Right cardiac atrium (tissue), 5 donors: Measurements from ENCODE around the gene DPP9. TPM values are rescaled to one million over a fixed set of nuclear protein-coding genes. Genes with fewer than 3 reads are reported as not detected.
A peak's percentile ranks its signal among the peaks of the same experiment; 100 is the strongest.

ENCODE experiments used
- ATAC-seq, 2 donors: fragments of 200-7000 bp; cut with Tn5 transposase; one replicate each; pipeline versions ENCODE4 v1.8.0 to v1.9.1; 2020; ENCODE audit warnings: moderate library complexity in 2 of 2, mild to moderate bottlenecking in 1 of 2
- DNase-seq, 3 donors: peaks; one replicate each; pipeline ENCODE4 v3.0.0-alpha.2; 2020
- H3K27ac ChIP-seq: one replicate; pipeline ENCODE4 v1.5.1; 2013; ENCODE audit warnings: mild to moderate bottlenecking, low read length, control low read depth, moderate library complexity
- H3K27me3 ChIP-seq: one replicate; pipeline ENCODE4 v1.6.1; 2013; ENCODE audit not compliant: control insufficient read depth, insufficient read depth
- H3K4me1 ChIP-seq: one replicate; pipeline ENCODE4 v1.6.1; 2013; ENCODE audit warnings: low read length; ENCODE audit not compliant: control insufficient read depth, insufficient read depth
- H3K4me3 ChIP-seq: one replicate; pipeline ENCODE4 v1.5.1; 2013; ENCODE audit warnings: low read length, control low read depth
- H3K9me3 ChIP-seq: one replicate; pipeline ENCODE4 v1.6.1; 2013; ENCODE audit warnings: low read length; ENCODE audit not compliant: control insufficient read depth
- WGBS: extraction: QIAGEN DNeasy Blood & Tissue Kit; methylation state at CpG from one replicate; pipeline ENCODE4 v1.1.7; 2013; 5-methylcytosine and 5-hydroxymethylcytosine counted together
- intact Hi-C, 4 donors: fragments of 100-400 bp; cut with DNase I; formaldehyde crosslinking; loops; one replicate each; pipeline versions ENCODE4 v1.11.0 to v1.14.0; 2022 to 2023
- polyA plus RNA-seq: library from polyadenylated mRNA; stranded (reverse); fragments of 200-250 nt; gene quantifications from one replicate; pipeline ENCODE4 v1.2.3, GENCODE V29; 2013
- total RNA-seq, 4 donors: library from RNA; stranded (reverse); fragmentation: NEBNext Ultra II Directional; extraction: Animal tissue kit (Norgen Biotek cat#: 25700); gene quantifications; one replicate each; pipeline ENCODE4 v1.2.1, GENCODE V29; 2021
- donor health status: healthy with polysubstance abuse.
- donor health status: DM: no; HTN: yes; CAD: no.
- donor health status: DM: no; HTN: no; CAD: no.
- donor health status: DM: no; HTN: yes; CAD: no; lungs with severe emphysema.
- donor health status: DM: yes; HTN: yes; CAD: no.

Gene DPP9
- total and polyA plus RNA-seq, 5 donors: 27.0 to 43.9 (median 36.1) TPM

GRCh38 chr19:4707956-4708650, 15.5 kb downstream of the DPP9 start:
- Histone ChIP-seq H3K27ac (peak overlapping the region; percentile 24), H3K9me3 (no peaks in the 10 kb centered on the region), H3K4me3 (no peak overlapping the region), H3K4me1 (peaks cover 6% of the 10 kb centered on the region), H3K27me3 (no peaks in the 10 kb centered on the region)
- WGBS: 78% methylated on average over 10 of the region's 10 CpGs
- DNase-seq (peak in 1 of 3 donors; percentile 80), ATAC-seq (peak; percentile 41 to 60)
- intact Hi-C loops: no loop called here

DNA sequence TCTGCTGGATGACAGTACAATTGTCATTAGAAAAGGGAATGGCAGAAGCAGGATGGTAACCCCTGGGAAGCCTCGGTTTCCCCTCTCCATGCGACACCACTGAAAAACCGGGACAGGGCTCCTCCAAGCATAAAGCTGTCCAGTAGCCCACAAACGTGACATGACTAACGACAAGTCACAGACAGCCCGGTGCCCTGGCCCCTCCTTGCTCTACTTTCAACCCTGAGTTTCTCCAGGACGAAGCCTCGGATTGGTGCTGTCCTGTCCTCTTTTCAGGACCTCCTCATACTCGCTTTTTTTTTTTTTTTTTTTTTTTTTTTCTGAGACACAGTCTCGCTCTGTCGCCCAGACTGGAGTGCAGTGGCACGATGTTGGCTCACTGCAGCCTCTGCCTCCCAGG, 16.3 kb downstream of the DPP9 start:
- 81% methylated on average over 12 of the region's 12 CpGs for WGBS
- ATAC-seq: no peak
- no peak for DNase-seq

GRCh38 chr19:4705413-4706131, 18.1 kb downstream of the DPP9 start:
- H3K4me1 ChIP-seq: peaks cover 6% of the 10 kb centered on the region
- H3K27me3 ChIP-seq: no peaks in the 10 kb centered on the region
- intact Hi-C loops: no loop called here
- DNase-seq (peak; percentile 50 to 80 (median 75)), ATAC-seq (peak in 1 of 2 donors; percentile 12)
- no peak overlapping the region for H3K4me3 ChIP-seq
- WGBS: 80% methylated on average over 19 of the region's 19 CpGs
- no peak overlapping the region for H3K27ac ChIP-seq
- no peaks in the 10 kb centered on the region for H3K9me3 ChIP-seq

More for the DNA sequence above, 16.3 kb downstream of the DPP9 start:
- Histone ChIP-seq H3K4me1 (peaks cover 6% of the 10 kb centered on the region), H3K27me3 (no peaks in the 10 kb centered on the region), H3K4me3 (no peak overlapping the region), H3K27ac (no peak overlapping the region), H3K9me3 (no peaks in the 10 kb centered on the region)
- intact Hi-C loops: no loop called here

GRCh38 chr19:4704317-4704673, 19.3 kb downstream of the DPP9 start:
- ATAC-seq (peak in 1 of 2 donors; percentile 7), DNase-seq (no peak)
- Histone ChIP-seq H3K4me1 (peaks cover 3% of the 10 kb centered on the region), H3K4me3 (no peak overlapping the region), H3K9me3 (no peaks in the 10 kb centered on the region), H3K27ac (no peak overlapping the region), H3K27me3 (no peaks in the 10 kb centered on the region)
- WGBS: 94% methylated on average over 9 of the region's 9 CpGs
- intact Hi-C loops: no loop called here

- 93% methylated on average over 28 of the region's 28 CpGs for WGBS
Observed at GRCh38 chr19:4703671-4704316, 19.8 kb downstream of the DPP9 start.

DNA sequence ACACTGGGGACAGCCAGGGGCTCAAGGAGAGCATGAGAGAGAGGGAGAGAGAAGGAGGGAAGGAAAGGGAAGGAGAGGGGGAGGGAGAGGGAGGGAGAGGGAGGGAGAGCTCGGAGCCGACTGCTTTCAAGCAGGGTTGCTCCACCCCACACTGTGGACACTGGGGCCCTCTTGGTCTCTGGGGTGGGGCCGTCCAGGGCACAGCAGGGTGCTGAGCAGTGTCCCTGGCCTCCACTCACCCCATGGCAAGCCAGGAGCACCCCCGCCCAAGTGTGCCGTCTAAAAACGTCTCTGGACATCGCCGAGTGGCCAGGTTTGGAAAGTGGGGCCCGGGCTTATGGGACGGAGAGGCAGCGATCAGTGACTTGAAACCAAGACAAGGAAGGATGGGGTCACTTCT, 20.9 kb downstream of the DPP9 start:
- intact Hi-C loops: no loop called here
- WGBS: 89% methylated on average over 11 of the region's 11 CpGs
- H3K27ac ChIP-seq: no peak overlapping the region

More at GRCh38 chr19:4703671-4704316, 19.8 kb downstream of the DPP9 start:
- ATAC-seq (no peak), DNase-seq (peak in 1 of 3 donors; percentile 43)
- Histone ChIP-seq H3K9me3 (no peaks in the 10 kb centered on the region), H3K4me3 (no peak overlapping the region), H3K4me1 (peaks cover 3% of the 10 kb centered on the region), H3K27me3 (no peaks in the 10 kb centered on the region), H3K27ac (no peak overlapping the region)
- intact Hi-C loops: no loop called here

GRCh38 chr19:4701557-4701956, 22.1 kb downstream of the DPP9 start:
- no peaks in the 10 kb centered on the region for H3K4me1 ChIP-seq
- WGBS: 93% methylated on average over 8 of the region's 8 CpGs
- no peak for DNase-seq
- H3K27ac ChIP-seq: no peak overlapping the region
- H3K4me3 ChIP-seq: no peak overlapping the region
- H3K9me3 ChIP-seq: no peaks in the 10 kb centered on the region
- no peaks in the 10 kb centered on the region for H3K27me3 ChIP-seq
- intact Hi-C loops: no loop called here
- ATAC-seq: no peak

More for the DNA sequence above, 20.9 kb downstream of the DPP9 start:
- H3K9me3 ChIP-seq: no peaks in the 10 kb centered on the region
- DNase-seq: peak in 1 of 3 donors; percentile 48
- no peaks in the 10 kb centered on the region for H3K4me1 ChIP-seq
- no peak for ATAC-seq
- H3K4me3 ChIP-seq: no peak overlapping the region
- no peaks in the 10 kb centered on the region for H3K27me3 ChIP-seq

DNA sequence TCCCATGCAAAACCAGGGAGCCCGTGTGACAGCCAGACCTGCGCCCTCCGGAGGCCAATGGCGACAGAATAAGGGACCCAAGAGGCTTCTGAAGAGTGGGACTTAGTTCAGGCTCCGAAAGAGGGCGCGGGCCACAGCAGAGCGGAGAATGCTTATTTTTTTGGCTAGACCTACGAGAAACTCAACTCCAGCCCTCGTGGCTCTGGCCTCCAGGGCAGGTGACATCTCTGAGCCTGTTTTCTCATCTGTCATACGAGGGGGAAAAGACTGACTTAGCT, 23.0 kb downstream of the DPP9 start:
- 89% methylated on average over 11 of the region's 11 CpGs for WGBS
- intact Hi-C loops: no loop called here

DNA sequence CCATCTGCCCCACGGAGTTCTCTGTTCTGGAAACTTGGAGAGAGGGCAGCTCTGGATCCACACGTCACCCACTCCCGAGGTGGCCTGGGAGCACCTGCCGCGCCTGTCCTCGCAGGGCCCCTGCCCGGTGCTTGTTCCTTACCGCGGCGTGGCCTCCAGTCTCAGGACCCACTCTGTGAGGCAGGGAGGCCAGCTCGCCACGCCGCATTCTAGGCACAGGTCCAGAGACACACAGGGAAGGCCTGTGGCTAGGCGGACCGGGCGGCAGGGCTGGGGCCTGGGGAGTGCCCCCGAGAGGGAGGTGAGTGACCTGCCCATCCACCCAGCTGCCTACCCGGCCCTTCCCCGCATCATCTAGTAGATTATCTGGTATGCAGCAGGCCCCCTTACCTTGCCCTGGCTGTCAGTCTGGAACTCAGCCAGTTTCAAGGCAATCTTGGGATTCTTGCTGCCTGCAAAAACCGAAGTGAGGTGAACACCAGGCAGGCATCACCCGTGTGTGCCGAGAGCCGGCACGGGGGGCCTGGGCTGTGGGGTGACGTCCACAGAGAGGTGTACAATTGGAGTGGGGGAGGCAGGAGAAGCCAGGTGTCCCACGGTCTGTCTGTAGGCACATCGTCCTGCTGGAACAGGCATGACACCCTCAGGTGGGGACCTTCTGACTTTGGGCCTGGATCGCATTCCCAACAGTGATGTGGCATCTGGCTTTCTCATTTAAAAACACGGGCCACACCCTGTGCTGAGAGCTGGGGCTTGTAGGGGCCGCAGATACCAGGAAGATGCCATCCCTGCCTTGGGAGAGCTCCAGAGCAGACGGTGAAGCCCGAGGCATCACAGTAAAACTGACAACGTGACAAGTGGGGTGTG, 23.6 kb downstream of the DPP9 start:
- intact Hi-C loops: no loop called here
- ATAC-seq (no peak), DNase-seq (peak in 1 of 3 donors; percentile 47)
- Histone ChIP-seq H3K9me3 (no peaks in the 10 kb centered on the region), H3K27me3 (no peaks in the 10 kb centered on the region), H3K4me3 (no peak overlapping the region), H3K27ac (no peak overlapping the region), H3K4me1 (no peaks in the 10 kb centered on the region)
- 84% methylated on average over 33 of the region's 33 CpGs for WGBS

More for the DNA sequence above, 23.0 kb downstream of the DPP9 start:
- DNase-seq (no peak), ATAC-seq (no peak)
- no peak overlapping the region for H3K4me3 ChIP-seq
- no peaks in the 10 kb centered on the region for H3K27me3 ChIP-seq
- H3K27ac ChIP-seq: no peak overlapping the region
- H3K9me3 ChIP-seq: no peaks in the 10 kb centered on the region
- no peaks in the 10 kb centered on the region for H3K4me1 ChIP-seq

- no peaks in the 10 kb centered on the region for H3K27me3 ChIP-seq
- peak in 1 of 3 donors; percentile 37 for DNase-seq
- no peaks in the 10 kb centered on the region for H3K9me3 ChIP-seq
- ATAC-seq: no peak
- no peaks in the 10 kb centered on the region for H3K4me1 ChIP-seq
- WGBS: 95% methylated on average over 14 of the region's 14 CpGs
- no peak overlapping the region for H3K4me3 ChIP-seq
- H3K27ac ChIP-seq: no peak overlapping the region
- intact Hi-C loops: no loop called here
Observed at GRCh38 chr19:4697304-4697703, 26.3 kb downstream of the DPP9 start.
